OCI-LY7 (cell line): ENCODE results near the gene CEACAM18.

Source experiments
- EZH2phosphoT487 ChIP-seq: fragments of 200-600 bp; sonication (generic); IDR thresholded peaks from 2 replicates; pipeline ENCODE4 v1.6.1; 2018; ENCODE audit warnings: low read depth, borderline replicate concordance, mild to moderate bottlenecking, mixed run types, antibody characterized with exemption, low read length, moderate library complexity, mixed read lengths
- TF ChIP-seq, protein P1 (sequence below): fragments of 200-600 bp; sonication (generic); conservative IDR thresholded peaks from 2 replicates; pipeline ENCODE4 v1.5.1; 2014; ENCODE audit warnings: mild to moderate bottlenecking, antibody characterized with exemption, low read length, moderate library complexity, mixed read lengths

- TF ChIP-seq, protein P1, sequence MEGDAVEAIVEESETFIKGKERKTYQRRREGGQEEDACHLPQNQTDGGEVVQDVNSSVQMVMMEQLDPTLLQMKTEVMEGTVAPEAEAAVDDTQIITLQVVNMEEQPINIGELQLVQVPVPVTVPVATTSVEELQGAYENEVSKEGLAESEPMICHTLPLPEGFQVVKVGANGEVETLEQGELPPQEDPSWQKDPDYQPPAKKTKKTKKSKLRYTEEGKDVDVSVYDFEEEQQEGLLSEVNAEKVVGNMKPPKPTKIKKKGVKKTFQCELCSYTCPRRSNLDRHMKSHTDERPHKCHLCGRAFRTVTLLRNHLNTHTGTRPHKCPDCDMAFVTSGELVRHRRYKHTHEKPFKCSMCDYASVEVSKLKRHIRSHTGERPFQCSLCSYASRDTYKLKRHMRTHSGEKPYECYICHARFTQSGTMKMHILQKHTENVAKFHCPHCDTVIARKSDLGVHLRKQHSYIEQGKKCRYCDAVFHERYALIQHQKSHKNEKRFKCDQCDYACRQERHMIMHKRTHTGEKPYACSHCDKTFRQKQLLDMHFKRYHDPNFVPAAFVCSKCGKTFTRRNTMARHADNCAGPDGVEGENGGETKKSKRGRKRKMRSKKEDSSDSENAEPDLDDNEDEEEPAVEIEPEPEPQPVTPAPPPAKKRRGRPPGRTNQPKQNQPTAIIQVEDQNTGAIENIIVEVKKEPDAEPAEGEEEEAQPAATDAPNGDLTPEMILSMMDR, result peak; percentile 84
- TF ChIP-seq EZH2phosphoT487, result no peak
These were observed 39.3 kb upstream of the CEACAM18 start for GRCh38 chr19:51439021-51439465.
